ENCODE results near the gene RCBTB2. TPM values are rescaled to one million over a fixed set of nuclear protein-coding genes. Genes with fewer than 3 reads are reported as not detected.

The RCBTB2 gene
- total RNA-seq, 1 donor from 2014 or later = 14.7 TPM

- Histone ChIP-seq H3K27me3 (no peaks in the 10 kb centered on the region), H3K4me3 (peak overlapping the region in 1 of 2 donors; percentile 2), H3K4me1 (peaks cover 31% of the 10 kb centered on the region), H3K36me3 (no peaks in the 10 kb centered on the region), H3K27ac (peak overlapping the region; percentile 78), H3K9me3 (peaks cover 8% of the 10 kb centered on the region)
- no peak for DNase-seq (ENCODE audit: extremely low spot score in 2 of 2)
- TF ChIP-seq POLR2A (IDR thresholded peaks at IDR 0.05) (no peak), POLR2AphosphoS5 (IDR thresholded peaks at IDR 0.05; ENCODE audit: insufficient read depth in 1 of 2, low read depth in 1 of 2) (no peak), CTCF (IDR thresholded peaks at IDR 0.05) (no peak)
- intact Hi-C loops (cut with DNase I) = no loop called here
Observed at GRCh38 chr13:48448285-48448958, 84.5 kb downstream of the RCBTB2 start.

GRCh38 chr13:48446464-48446863 lies 86.4 kb downstream of the RCBTB2 start:
- intact Hi-C loops (cut with DNase I) = no loop called here
- Histone ChIP-seq H3K9me3 (peaks cover 6% of the 10 kb centered on the region), H3K4me1 (peaks cover 31% of the 10 kb centered on the region), H3K4me3 (no peak overlapping the region), H3K27me3 (no peaks in the 10 kb centered on the region), H3K36me3 (no peaks in the 10 kb centered on the region), H3K27ac (peak overlapping the region; percentile 9)
- no peak for DNase-seq (ENCODE audit: extremely low spot score in 2 of 2)
- no peak for TF ChIP-seq POLR2A (IDR thresholded peaks at IDR 0.05)

GRCh38 chr13:48443442-48444208 lies 89.3 kb downstream of the RCBTB2 start:
- H3K9me3 ChIP-seq = no peaks in the 10 kb centered on the region
- intact Hi-C loops (cut with DNase I) = no loop called here
- no peak for DNase-seq (ENCODE audit: extremely low spot score in 2 of 2)
- TF ChIP-seq CTCF (IDR thresholded peaks at IDR 0.05) = no peak
- no peak for TF ChIP-seq POLR2A (IDR thresholded peaks at IDR 0.05)
- TF ChIP-seq POLR2AphosphoS5 (IDR thresholded peaks at IDR 0.05; ENCODE audit: insufficient read depth in 1 of 2, low read depth in 1 of 2) = no peak
- peak overlapping the region; percentile 60 for H3K27ac ChIP-seq
- no peaks in the 10 kb centered on the region for H3K27me3 ChIP-seq
- H3K4me3 ChIP-seq = no peak overlapping the region
- peaks cover 16% of the 10 kb centered on the region for H3K4me1 ChIP-seq
- H3K36me3 ChIP-seq = no peaks in the 10 kb centered on the region

Other genes with a start within 250 kb of the RCBTB2 start
- gene RB1, start 229.3 kb downstream of the RCBTB2 start, total RNA-seq = 34.4 TPM
- gene LPAR6, start 120.0 kb downstream of the RCBTB2 start, total RNA-seq = 43.2 TPM
- 0.49 TPM for gene CYSLTR2, start 120.8 kb upstream of the RCBTB2 start, total RNA-seq